Activated T-cell treated with anti-CD3 and anti-CD28 coated beads, Interleukin-2, amount 50 U/mL, for 72 hours (primary cell): ENCODE data around the gene OAS3. TPM values are rescaled to one million over a fixed set of nuclear protein-coding genes. Genes with fewer than 3 reads are reported as not detected.

ENCODE experiments used
- ATAC-seq, 2 donors: fragments of 150-1000 bp; cut with Tn5 transposase; replicated peaks in 1 of 2; 2 replicates each; pipeline ENCODE4 v1.10.0; 2021; ENCODE audit warnings: moderate library complexity in 2 of 2, mild to moderate bottlenecking in 1 of 2
- DNase-seq, 2 donors: peaks; one replicate each; pipeline ENCODE4 v3.0.0; 2021 to 2022; ENCODE audit warnings: mixed read lengths in 1 of 2
- H3K27ac Mint-ChIP-seq: one replicate; pipeline ENCODE4 v1.8.0; 2022; ENCODE audit warnings: mild to moderate bottlenecking, moderate library complexity, mixed read lengths
- H3K27me3 Mint-ChIP-seq: one replicate; pipeline ENCODE4 v1.8.0; 2022; ENCODE audit warnings: low read depth, mixed read lengths
- H3K36me3 Mint-ChIP-seq, 2 donors: one replicate each; pipeline ENCODE4 v1.8.0; 2022; ENCODE audit warnings: mixed read lengths in 2 of 2, mild to moderate bottlenecking in 1 of 2; ENCODE audit not compliant: insufficient read depth in 2 of 2
- H3K4me1 Mint-ChIP-seq: one replicate; pipeline ENCODE4 v1.8.0; 2022; ENCODE audit warnings: low read depth, mixed read lengths
- H3K4me3 Mint-ChIP-seq, 2 donors: one replicate each; pipeline ENCODE4 v1.8.0; 2022; ENCODE audit warnings: mild to moderate bottlenecking in 2 of 2, mixed read lengths in 2 of 2, moderate library complexity in 2 of 2
- H3K9me3 Mint-ChIP-seq, 2 donors: one replicate each; pipeline ENCODE4 v1.8.0; 2022; ENCODE audit warnings: mixed read lengths in 2 of 2
- total RNA-seq, 2 donors: library from RNA; stranded (reverse); gene quantifications; one replicate each; pipeline ENCODE4 v1.2.3, GENCODE V29; 2022

The OAS3 gene, protein sequence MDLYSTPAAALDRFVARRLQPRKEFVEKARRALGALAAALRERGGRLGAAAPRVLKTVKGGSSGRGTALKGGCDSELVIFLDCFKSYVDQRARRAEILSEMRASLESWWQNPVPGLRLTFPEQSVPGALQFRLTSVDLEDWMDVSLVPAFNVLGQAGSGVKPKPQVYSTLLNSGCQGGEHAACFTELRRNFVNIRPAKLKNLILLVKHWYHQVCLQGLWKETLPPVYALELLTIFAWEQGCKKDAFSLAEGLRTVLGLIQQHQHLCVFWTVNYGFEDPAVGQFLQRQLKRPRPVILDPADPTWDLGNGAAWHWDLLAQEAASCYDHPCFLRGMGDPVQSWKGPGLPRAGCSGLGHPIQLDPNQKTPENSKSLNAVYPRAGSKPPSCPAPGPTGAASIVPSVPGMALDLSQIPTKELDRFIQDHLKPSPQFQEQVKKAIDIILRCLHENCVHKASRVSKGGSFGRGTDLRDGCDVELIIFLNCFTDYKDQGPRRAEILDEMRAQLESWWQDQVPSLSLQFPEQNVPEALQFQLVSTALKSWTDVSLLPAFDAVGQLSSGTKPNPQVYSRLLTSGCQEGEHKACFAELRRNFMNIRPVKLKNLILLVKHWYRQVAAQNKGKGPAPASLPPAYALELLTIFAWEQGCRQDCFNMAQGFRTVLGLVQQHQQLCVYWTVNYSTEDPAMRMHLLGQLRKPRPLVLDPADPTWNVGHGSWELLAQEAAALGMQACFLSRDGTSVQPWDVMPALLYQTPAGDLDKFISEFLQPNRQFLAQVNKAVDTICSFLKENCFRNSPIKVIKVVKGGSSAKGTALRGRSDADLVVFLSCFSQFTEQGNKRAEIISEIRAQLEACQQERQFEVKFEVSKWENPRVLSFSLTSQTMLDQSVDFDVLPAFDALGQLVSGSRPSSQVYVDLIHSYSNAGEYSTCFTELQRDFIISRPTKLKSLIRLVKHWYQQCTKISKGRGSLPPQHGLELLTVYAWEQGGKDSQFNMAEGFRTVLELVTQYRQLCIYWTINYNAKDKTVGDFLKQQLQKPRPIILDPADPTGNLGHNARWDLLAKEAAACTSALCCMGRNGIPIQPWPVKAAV
- total RNA-seq, result 10 to 100 TPM; 14.7 to 39.3 TPM

DNA sequence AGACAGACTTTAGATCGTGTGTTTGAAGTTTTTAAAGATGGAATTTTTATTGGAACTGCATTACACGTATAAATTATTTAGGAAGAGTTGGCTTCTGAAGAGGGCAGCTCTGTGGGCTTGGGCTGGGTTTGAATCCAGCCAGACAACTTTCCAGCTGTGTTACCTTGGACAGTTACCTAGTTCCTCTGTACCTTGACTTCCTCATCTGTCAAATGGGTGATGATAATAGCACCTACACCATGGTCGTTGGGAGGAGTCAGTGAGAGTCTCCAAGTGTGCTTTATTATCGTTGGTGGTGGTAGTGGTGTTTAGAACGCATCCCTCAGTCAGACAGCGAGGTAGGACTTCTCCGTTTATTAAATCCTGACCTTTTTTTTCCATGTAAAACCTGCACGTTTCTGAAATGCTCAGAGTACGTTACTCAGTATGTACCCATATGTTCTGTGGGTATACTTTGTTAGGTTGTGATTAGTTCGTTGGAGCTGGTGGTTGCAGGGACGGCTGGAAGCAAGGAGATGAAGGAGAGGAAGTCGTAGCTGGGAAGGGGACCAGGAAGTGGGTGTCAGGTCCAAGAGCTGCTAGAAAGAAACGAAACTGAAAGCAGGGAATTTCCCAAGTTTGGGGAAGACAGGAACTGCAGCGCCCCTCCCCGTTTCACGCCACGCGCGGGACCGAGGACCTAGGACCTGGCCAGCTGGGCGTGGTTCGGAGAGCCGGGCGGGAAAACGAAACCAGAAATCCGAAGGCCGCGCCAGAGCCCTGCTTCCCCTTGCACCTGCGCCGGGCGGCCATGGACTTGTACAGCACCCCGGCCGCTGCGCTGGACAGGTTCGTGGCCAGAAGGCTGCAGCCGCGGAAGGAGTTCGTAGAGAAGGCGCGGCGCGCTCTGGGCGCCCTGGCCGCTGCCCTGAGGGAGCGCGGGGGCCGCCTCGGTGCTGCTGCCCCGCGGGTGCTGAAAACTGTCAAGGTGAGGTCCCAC, at the start of gene OAS3:
OAS3 (plus strand) TSS at position 734 of the 979 bp plus-strand sequence; CDS start at position 791, 57 bp downstream.
- Mint-ChIP-seq H3K9me3 (no peaks in the 10 kb centered on the region), H3K4me1 (peaks cover 40% of the 10 kb centered on the region), H3K4me3 (peak within 1 kb of the TSS; percentile 80 to 93), H3K27ac (peak within 1 kb of the TSS; percentile 49), H3K27me3 (no peaks in the 10 kb centered on the region), H3K36me3 (peaks cover 3 to 4% of the 10 kb centered on the region in 2 donors)
- peak; percentile 79 to 83 for ATAC-seq
- peak; percentile 62 to 69 for DNase-seq

- ATAC-seq (no peak), DNase-seq (no peak)
- H3K4me1 Mint-ChIP-seq, result no peaks in the 10 kb centered on the region
- H3K4me3 Mint-ChIP-seq, result no peak overlapping the region
- no peaks in the 10 kb centered on the region for H3K36me3 Mint-ChIP-seq
- H3K27ac Mint-ChIP-seq, result no peak overlapping the region
- H3K27me3 Mint-ChIP-seq, result peaks cover 5% of the 10 kb centered on the region
- H3K9me3 Mint-ChIP-seq, result no peaks in the 10 kb centered on the region
Observed at GRCh38 chr12:112891093-112892024, 46.9 kb upstream of the OAS3 start.

DNA sequence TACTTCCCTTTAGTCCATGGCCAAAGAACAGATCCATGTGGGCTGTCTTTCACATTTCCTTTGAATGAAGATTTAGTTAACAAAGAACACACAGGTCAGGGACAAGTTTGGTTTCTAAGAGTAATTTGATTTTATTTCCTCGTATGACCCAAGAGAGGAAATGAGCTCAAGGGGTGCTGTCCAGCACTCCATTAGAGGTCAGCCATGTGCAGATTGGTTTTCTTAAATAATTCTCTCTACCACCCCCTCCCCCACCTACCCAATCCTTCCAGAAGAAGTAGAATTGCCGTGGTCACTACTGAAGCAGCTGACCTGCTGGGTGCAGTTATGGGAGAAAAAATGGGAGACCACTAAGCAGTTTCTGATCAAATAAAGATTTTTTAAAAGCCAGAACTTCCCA, 45.4 kb upstream of the OAS3 start:
- Mint-ChIP-seq H3K27ac (no peak overlapping the region), H3K27me3 (peaks cover 9% of the 10 kb centered on the region), H3K9me3 (no peaks in the 10 kb centered on the region), H3K4me1 (no peaks in the 10 kb centered on the region), H3K36me3 (no peaks in the 10 kb centered on the region), H3K4me3 (no peak overlapping the region)
- no peak for DNase-seq
- no peak for ATAC-seq

DNA sequence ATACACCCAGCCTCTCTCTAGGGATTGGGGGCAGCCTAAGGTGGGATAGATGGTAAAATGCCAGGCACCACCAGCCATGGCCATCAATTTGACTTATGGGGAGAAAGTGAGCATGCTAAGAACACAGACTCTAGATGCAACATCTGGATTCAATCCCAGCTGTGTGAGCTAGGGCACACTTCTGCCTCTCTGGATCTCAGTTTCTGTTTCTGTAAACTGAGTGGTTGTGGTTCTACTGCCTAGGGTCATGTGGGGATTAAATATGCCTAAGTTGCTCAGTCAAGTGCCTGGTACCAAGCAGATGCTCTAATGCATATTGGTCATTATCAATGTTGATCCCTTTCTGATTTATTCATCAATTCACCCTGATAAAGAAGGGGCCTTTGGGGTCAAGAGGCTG, 44.1 kb upstream of the OAS3 start:
- H3K4me1 Mint-ChIP-seq, result no peaks in the 10 kb centered on the region
- ATAC-seq (no peak), DNase-seq (no peak)
- H3K27ac Mint-ChIP-seq, result no peak overlapping the region
- H3K36me3 Mint-ChIP-seq, result no peaks in the 10 kb centered on the region
- H3K4me3 Mint-ChIP-seq, result no peak overlapping the region
- peaks cover 12% of the 10 kb centered on the region for H3K27me3 Mint-ChIP-seq
- H3K9me3 Mint-ChIP-seq, result no peaks in the 10 kb centered on the region

DNA sequence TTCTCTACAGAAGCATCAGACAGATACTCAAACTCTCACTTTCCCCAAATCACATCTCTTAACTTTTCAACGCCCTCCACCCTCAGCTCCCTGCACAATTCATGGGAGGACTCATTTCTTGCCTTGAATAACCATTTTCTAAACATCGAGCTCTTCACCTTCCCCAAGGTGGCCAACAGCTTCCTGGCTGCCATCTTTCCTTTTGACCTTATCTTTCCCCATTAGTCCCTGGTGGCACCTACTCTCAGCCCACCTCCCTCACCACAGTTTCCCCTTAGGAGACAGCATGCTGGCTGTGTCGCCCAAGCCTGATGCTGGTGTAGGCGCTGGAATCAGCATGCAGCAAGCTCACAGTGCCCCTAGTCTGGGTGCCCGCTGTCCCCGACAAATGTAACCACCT, 39.9 kb upstream of the OAS3 start:
- ATAC-seq, result no peak
- peaks cover 11% of the 10 kb centered on the region for H3K4me1 Mint-ChIP-seq
- no peak for DNase-seq
- no peak overlapping the region for H3K4me3 Mint-ChIP-seq
- no peaks in the 10 kb centered on the region for H3K9me3 Mint-ChIP-seq
- H3K36me3 Mint-ChIP-seq, result no peaks in the 10 kb centered on the region
- peaks cover 12% of the 10 kb centered on the region for H3K27me3 Mint-ChIP-seq
- H3K27ac Mint-ChIP-seq, result no peak overlapping the region

DNA sequence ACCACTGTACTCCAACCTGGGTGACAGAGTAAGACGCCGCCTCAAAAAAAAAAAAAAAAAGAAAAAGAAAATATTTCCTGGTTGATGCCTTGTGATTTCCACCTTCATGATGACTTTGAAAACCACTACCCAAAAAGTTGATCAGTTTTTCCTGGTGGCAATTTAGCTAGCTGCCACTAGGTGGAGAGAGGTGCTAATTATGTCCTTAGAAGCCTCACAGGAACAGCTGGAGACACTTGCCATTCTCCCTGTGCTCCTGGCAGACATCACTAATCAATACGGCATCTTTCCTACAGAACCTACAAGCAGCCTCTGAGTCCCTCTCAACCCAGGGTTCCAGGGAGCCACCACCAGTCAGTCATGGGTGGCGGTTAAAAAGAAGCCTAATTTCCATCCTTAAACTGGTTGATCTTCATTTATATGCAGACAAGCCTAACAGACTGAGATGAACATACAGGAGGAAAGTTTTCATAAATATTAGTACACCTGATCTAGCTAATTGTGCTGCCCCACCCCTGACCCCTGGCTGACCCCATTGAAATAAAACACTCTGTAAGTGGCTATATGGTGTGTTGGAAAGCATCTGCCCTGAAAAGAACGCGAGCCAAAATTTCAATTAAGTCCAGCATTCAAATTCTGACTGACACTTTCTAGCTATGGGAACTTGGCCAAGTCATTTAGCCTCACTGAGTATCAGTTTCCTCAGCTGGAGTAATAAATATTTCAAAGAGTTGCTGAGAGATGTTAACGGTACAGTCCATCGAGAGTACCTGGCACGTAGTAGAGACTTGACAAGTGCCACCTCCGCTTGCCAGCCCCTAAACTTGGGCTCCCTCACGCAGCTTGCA, 37.8 kb upstream of the OAS3 start:
- H3K4me3 Mint-ChIP-seq, result no peak overlapping the region
- H3K4me1 Mint-ChIP-seq, result peaks cover 15% of the 10 kb centered on the region
- no peaks in the 10 kb centered on the region for H3K9me3 Mint-ChIP-seq
- peaks cover 12% of the 10 kb centered on the region for H3K27me3 Mint-ChIP-seq
- no peak overlapping the region for H3K27ac Mint-ChIP-seq
- H3K36me3 Mint-ChIP-seq, result no peaks in the 10 kb centered on the region
- peak in 1 of 2 donors; percentile 57 for ATAC-seq
- peak; percentile 19 to 42 for DNase-seq

DNA sequence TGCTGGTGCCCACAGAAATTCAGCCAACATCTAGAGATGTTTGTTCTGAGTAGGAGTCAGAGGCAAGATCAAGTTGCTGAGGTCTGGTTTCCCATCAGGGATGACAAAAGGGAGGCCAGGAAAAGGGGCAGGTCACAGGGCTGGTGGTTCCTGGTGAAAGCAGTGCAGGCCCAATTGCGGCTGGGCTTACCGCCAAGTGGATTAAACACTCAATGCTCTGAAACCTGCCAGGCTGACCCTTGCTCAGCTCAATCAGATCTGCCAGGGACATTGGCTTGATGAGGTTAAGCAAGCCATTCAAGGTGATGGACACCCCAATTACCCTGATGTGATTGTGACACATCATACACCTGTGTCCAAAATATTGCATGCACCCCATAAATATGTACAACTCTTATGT, 37.0 kb upstream of the OAS3 start:
- Mint-ChIP-seq H3K4me1 (peaks cover 20% of the 10 kb centered on the region), H3K27me3 (peaks cover 12% of the 10 kb centered on the region), H3K9me3 (no peaks in the 10 kb centered on the region), H3K4me3 (no peak overlapping the region), H3K36me3 (no peaks in the 10 kb centered on the region), H3K27ac (no peak overlapping the region)
- no peak for DNase-seq
- no peak for ATAC-seq

- peak overlapping the region in 1 of 2 donors; percentile 25 for H3K4me3 Mint-ChIP-seq
- DNase-seq, result no peak
- peaks cover 53% of the 10 kb centered on the region for H3K4me1 Mint-ChIP-seq
Observed at GRCh38 chr12:112904571-112904970, 33.7 kb upstream of the OAS3 start.

GRCh38 chr12:112905451-112906089, 32.7 kb upstream of the OAS3 start:
- H3K9me3 Mint-ChIP-seq, result peaks cover 0 to 2% of the 10 kb centered on the region in 2 donors
- no peak for DNase-seq
- H3K36me3 Mint-ChIP-seq, result peaks cover 5 to 6% of the 10 kb centered on the region in 2 donors
- H3K27me3 Mint-ChIP-seq, result no peaks in the 10 kb centered on the region
- H3K4me3 Mint-ChIP-seq, result peak overlapping the region in 1 of 2 donors; percentile 4
- no peak overlapping the region for H3K27ac Mint-ChIP-seq
- no peak for ATAC-seq
- H3K4me1 Mint-ChIP-seq, result peaks cover 59% of the 10 kb centered on the region

More at GRCh38 chr12:112904571-112904970, 33.7 kb upstream of the OAS3 start:
- Mint-ChIP-seq H3K27me3 (no peaks in the 10 kb centered on the region), H3K36me3 (peaks cover 2 to 3% of the 10 kb centered on the region in 2 donors), H3K27ac (peak overlapping the region; percentile 49), H3K9me3 (no peaks in the 10 kb centered on the region)
- no peak for ATAC-seq

DNA sequence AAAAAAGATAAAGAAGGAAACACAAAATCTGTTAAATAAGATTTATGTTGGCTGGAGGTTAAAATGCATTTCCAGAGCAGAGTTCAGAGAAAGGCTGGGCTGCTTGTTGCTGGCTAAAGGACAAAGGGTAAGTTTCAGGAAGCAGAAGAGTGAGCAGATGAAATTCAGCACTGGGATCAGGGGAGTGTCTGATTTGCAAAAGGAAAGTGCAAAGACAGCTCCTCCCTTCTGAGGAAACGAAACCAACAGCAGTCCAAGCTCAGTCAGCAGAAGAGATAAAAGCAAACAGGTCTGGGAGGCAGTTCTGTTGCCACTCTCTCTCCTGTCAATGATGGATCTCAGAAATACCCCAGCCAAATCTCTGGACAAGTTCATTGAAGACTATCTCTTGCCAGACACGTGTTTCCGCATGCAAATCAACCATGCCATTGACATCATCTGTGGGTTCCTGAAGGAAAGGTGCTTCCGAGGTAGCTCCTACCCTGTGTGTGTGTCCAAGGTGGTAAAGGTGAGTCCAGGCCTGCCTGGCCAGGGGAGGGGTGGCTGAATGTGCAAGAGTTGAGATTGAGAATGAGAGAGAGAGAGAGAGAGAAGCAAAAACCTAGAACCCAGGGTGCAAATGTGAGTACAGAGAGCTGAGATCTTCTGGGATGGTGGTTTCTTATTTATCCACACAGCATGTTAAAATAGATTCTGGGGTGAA, 31.4 kb upstream of the OAS3 start, which contains the start of gene OAS1:
OAS1 (plus strand) TSS at position 251 of the 703 bp plus-strand sequence; CDS start at position 329, 78 bp downstream.
- peak within 1 kb of the TSS; percentile 89 to 94 for H3K4me3 Mint-ChIP-seq
- peaks cover 5 to 6% of the 10 kb centered on the region in 2 donors for H3K36me3 Mint-ChIP-seq
- DNase-seq, result peak; percentile 26
- peak; percentile 80 for ATAC-seq
- peaks cover 56% of the 10 kb centered on the region for H3K4me1 Mint-ChIP-seq
- peak within 1 kb of the TSS; percentile 78 for H3K27ac Mint-ChIP-seq
- H3K27me3 Mint-ChIP-seq, result no peaks in the 10 kb centered on the region
- H3K9me3 Mint-ChIP-seq, result peaks cover 0 to 2% of the 10 kb centered on the region in 2 donors
